Measurements from ENCODE around the gene KRTAP8-1. TPM values are rescaled to one million over a fixed set of nuclear protein-coding genes. Genes with fewer than 3 reads are reported as not detected.
A peak's percentile ranks its signal among the peaks of the same experiment; 100 is the strongest.

Gene KRTAP8-1
- total RNA-seq = not detected

DNA sequence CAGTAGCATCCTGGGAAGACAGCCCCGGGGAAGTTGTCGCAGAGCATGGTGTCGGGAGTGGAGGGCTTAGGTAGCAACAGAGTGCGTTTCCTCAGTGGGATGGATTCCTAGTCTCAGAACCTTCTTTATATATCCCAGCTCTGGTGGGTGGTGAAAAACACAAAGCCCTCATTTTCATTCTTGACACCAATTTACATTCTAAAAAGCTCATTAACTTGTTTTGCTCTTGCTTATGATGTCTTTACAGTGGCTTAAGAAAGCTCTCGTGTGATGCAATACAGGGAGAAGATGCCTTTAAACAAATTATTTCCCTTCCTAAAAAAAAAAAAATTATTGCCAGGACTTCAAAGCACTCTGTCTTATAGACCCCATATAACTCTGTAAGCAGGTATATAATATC, at the start of gene KRTAP8-1:
Gene KRTAP8-1, minus strand, starts transcription at position 101 of the 400 bp plus-strand sequence. Its CDS starts 54 bp downstream, at position 47.
- Mint-ChIP-seq H3K27ac (no peak within 1 kb of the TSS), H3K36me3 (ENCODE audit: insufficient read depth in 2 of 2) (no peaks in the 10 kb centered on the region), H3K9me3 (no peaks in the 10 kb centered on the region), H3K4me3 (no peak within 1 kb of the TSS), H3K27me3 (ENCODE audit: low read depth) (no peaks in the 10 kb centered on the region), H3K4me1 (ENCODE audit: low read depth) (no peaks in the 10 kb centered on the region)
- no peak for DNase-seq
- ATAC-seq (replicated peaks in 1 of 2) = no peak

DNA sequence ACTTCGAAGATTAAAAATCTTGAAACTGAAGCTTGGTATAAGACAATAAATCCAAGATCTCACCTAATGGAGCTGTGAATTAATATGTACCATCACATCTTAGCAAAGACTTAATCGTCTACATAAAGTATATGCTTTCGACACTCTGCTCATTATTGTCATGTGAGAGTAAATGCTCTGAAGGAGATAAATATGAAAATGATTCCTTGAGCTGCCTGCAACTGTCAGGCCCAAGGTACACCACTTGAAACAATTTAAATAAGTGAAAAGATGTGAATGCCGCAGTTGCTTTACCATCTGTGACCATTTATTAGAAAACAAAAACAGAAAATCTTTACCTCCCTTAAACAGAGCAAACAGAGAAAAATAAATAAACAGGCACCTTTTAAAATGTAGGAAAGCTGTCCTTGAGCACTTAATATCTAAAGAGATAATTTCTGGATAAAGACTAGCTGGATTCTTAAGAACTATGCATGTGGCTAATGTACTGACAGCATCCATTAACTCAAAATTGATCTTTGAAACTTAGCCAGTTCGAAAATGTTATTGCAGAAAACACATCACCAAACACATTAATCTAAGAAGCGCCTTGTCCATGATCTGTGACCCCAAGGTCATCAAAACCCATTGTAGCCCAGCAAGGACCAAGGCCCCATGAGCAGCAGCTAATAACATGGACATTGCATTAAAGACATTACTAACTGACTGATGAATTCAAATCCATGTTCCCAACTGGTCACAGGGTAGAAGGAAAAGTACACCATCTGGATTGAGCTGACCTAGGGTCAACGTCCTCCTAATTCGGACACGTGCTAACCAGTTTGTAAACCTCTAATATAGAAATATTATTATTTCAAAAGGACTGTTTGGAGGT, 34.8 kb upstream of the KRTAP8-1 start:
- Mint-ChIP-seq H3K4me3 (no peak overlapping the region), H3K27ac (no peak overlapping the region), H3K36me3 (ENCODE audit: insufficient read depth in 2 of 2) (no peaks in the 10 kb centered on the region), H3K9me3 (no peaks in the 10 kb centered on the region), H3K4me1 (ENCODE audit: low read depth) (no peaks in the 10 kb centered on the region), H3K27me3 (ENCODE audit: low read depth) (peaks cover 9% of the 10 kb centered on the region)
- DNase-seq (no peak), ATAC-seq (replicated peaks in 1 of 2) (no peak)

- Mint-ChIP-seq H3K27ac (no peak overlapping the region), H3K4me3 (no peak overlapping the region), H3K36me3 (ENCODE audit: insufficient read depth in 2 of 2) (no peaks in the 10 kb centered on the region), H3K4me1 (ENCODE audit: low read depth) (no peaks in the 10 kb centered on the region), H3K9me3 (no peaks in the 10 kb centered on the region), H3K27me3 (ENCODE audit: low read depth) (peaks cover 13% of the 10 kb centered on the region)
- no peak for DNase-seq
- no peak for ATAC-seq (replicated peaks in 1 of 2)
These were observed 29.9 kb upstream of the KRTAP8-1 start for GRCh38 chr21:30842990-30843389.

DNA sequence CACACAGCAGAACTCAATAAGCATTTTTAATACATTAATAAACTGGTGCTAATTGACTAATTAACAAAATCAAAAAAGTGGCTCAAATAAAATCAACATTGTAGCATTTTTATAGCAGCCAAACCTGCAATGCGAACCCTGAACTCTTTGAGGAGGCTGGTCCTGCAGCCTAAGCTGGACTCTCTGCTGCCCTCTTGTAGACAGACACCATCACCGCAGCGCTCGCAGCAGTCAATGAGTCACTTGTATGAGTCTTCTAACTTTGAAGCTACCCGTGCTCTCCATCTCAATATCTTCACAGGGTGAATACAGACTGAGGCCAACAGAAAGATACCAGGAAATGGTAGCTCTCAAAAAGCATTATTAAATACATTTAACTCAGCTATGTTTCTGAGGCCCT, 26.2 kb upstream of the KRTAP8-1 start:
- H3K9me3 Mint-ChIP-seq = no peaks in the 10 kb centered on the region
- DNase-seq (peak; percentile 36 to 41), ATAC-seq (replicated peaks in 1 of 2) (peak; percentile 64 to 69)
- no peak overlapping the region for H3K4me3 Mint-ChIP-seq
- H3K27me3 Mint-ChIP-seq (ENCODE audit: low read depth) = peaks cover 19% of the 10 kb centered on the region
- H3K27ac Mint-ChIP-seq = no peak overlapping the region
- H3K36me3 Mint-ChIP-seq (ENCODE audit: insufficient read depth in 2 of 2) = no peaks in the 10 kb centered on the region
- no peaks in the 10 kb centered on the region for H3K4me1 Mint-ChIP-seq (ENCODE audit: low read depth)

GRCh38 chr21:30838536-30838935, 25.5 kb upstream of the KRTAP8-1 start:
- Mint-ChIP-seq H3K27ac (no peak overlapping the region), H3K36me3 (ENCODE audit: insufficient read depth in 2 of 2) (no peaks in the 10 kb centered on the region), H3K4me3 (no peak overlapping the region), H3K4me1 (ENCODE audit: low read depth) (no peaks in the 10 kb centered on the region), H3K27me3 (ENCODE audit: low read depth) (peaks cover 19% of the 10 kb centered on the region), H3K9me3 (no peaks in the 10 kb centered on the region)
- DNase-seq = no peak
- ATAC-seq (replicated peaks in 1 of 2) = no peak

DNA sequence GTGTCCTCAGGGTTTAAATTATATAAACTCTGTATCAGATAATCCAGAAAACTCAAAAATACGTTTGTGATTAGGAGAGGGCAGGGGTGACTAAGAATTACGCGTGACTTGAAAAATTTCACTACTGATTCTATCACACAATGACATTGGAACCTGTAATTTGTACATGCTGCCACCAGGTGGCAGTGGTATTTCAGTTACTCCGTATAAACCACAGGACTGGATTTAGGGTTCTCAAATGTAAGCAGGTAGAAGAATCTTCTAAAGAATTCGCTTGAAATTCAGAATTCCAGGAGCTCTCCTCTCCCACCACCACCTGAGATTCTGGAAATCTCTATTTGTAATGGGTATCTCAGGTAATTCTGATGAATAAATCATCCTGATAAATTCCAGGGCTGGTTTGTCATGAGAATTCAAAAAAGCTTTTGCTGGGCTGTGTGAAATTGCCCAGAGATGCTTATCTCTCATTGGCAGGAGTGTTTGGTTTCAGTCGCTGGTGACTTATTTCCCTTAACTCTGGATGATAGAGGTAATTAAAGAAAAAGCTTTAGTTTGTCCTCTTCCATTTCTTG, 18.2 kb upstream of the KRTAP8-1 start:
- no peak for ATAC-seq (replicated peaks in 1 of 2)
- H3K4me3 Mint-ChIP-seq = no peak overlapping the region
- peaks cover 4% of the 10 kb centered on the region for H3K27me3 Mint-ChIP-seq (ENCODE audit: low read depth)
- H3K36me3 Mint-ChIP-seq (ENCODE audit: insufficient read depth in 2 of 2) = no peaks in the 10 kb centered on the region
- DNase-seq = peak; percentile 27 to 36
- H3K27ac Mint-ChIP-seq = no peak overlapping the region
- no peaks in the 10 kb centered on the region for H3K9me3 Mint-ChIP-seq
- no peaks in the 10 kb centered on the region for H3K4me1 Mint-ChIP-seq (ENCODE audit: low read depth)

GRCh38 chr21:30829659-30830058, 16.6 kb upstream of the KRTAP8-1 start, which contains the start of gene KRTAP7-1:
TSS of gene KRTAP7-1 (minus strand) at chr21:30829759. CDS start at chr21:30829698, 61 bp downstream.
- ATAC-seq (replicated peaks in 1 of 2) = no peak
- Mint-ChIP-seq H3K4me1 (ENCODE audit: low read depth) (no peaks in the 10 kb centered on the region), H3K27me3 (ENCODE audit: low read depth) (peaks cover 4% of the 10 kb centered on the region), H3K36me3 (ENCODE audit: insufficient read depth in 2 of 2) (no peaks in the 10 kb centered on the region), H3K4me3 (no peak within 1 kb of the TSS), H3K9me3 (no peaks in the 10 kb centered on the region), H3K27ac (no peak within 1 kb of the TSS)
- no peak for DNase-seq

- peaks cover 7% of the 10 kb centered on the region for H3K27me3 Mint-ChIP-seq (ENCODE audit: low read depth)
These were observed 6.0 kb upstream of the KRTAP8-1 start for GRCh38 chr21:30818837-30819610.

DNA sequence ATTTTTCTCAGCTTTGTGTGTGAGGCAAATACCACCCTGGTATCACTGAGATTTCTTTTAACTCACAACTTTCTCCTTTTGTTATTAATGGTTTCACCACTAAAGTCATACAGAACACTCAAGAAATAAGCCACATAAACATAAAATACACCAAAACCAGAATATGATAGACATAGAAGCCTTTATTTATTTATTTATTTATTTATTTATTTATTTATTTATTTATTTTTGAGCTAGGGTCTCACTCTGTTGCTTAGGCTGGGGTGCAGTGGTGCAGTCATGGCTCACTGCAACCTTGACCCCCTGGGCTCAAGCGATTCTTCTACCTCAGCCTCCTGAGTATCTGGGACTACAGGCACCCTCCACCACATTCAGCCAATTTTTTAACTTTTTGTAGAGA, 12.5 kb downstream of the KRTAP8-1 start:
- ATAC-seq (replicated peaks in 1 of 2) (no peak), DNase-seq (no peak)
- no peaks in the 10 kb centered on the region for H3K36me3 Mint-ChIP-seq (ENCODE audit: insufficient read depth in 2 of 2)
- no peaks in the 10 kb centered on the region for H3K27me3 Mint-ChIP-seq (ENCODE audit: low read depth)
- no peaks in the 10 kb centered on the region for H3K4me1 Mint-ChIP-seq (ENCODE audit: low read depth)
- no peak overlapping the region for H3K4me3 Mint-ChIP-seq
- H3K27ac Mint-ChIP-seq = no peak overlapping the region
- H3K9me3 Mint-ChIP-seq = no peaks in the 10 kb centered on the region

More at GRCh38 chr21:30818837-30819610, 6.0 kb upstream of the KRTAP8-1 start:
- H3K27ac Mint-ChIP-seq = no peak overlapping the region
- H3K9me3 Mint-ChIP-seq = no peaks in the 10 kb centered on the region
- DNase-seq (no peak), ATAC-seq (replicated peaks in 1 of 2) (no peak)
- no peaks in the 10 kb centered on the region for H3K36me3 Mint-ChIP-seq (ENCODE audit: insufficient read depth in 2 of 2)
- H3K4me3 Mint-ChIP-seq = no peak overlapping the region
- H3K4me1 Mint-ChIP-seq (ENCODE audit: low read depth) = no peaks in the 10 kb centered on the region

GRCh38 chr21:30793581-30794314, 19.3 kb downstream of the KRTAP8-1 start:
- no peak for ATAC-seq (replicated peaks in 1 of 2)
- H3K27me3 Mint-ChIP-seq (ENCODE audit: low read depth) = no peaks in the 10 kb centered on the region
- no peaks in the 10 kb centered on the region for H3K4me1 Mint-ChIP-seq (ENCODE audit: low read depth)
- DNase-seq = no peak
- no peak overlapping the region for H3K27ac Mint-ChIP-seq
- H3K4me3 Mint-ChIP-seq = no peak overlapping the region
- H3K36me3 Mint-ChIP-seq (ENCODE audit: insufficient read depth in 2 of 2) = no peaks in the 10 kb centered on the region
- no peaks in the 10 kb centered on the region for H3K9me3 Mint-ChIP-seq

GRCh38 chr21:30779249-30779648, 33.8 kb downstream of the KRTAP8-1 start:
- Mint-ChIP-seq H3K9me3 (no peaks in the 10 kb centered on the region), H3K36me3 (ENCODE audit: insufficient read depth in 2 of 2) (no peaks in the 10 kb centered on the region), H3K27me3 (ENCODE audit: low read depth) (peaks cover 5% of the 10 kb centered on the region), H3K4me1 (ENCODE audit: low read depth) (no peaks in the 10 kb centered on the region), H3K4me3 (no peak overlapping the region), H3K27ac (no peak overlapping the region)
- no peak for DNase-seq
- ATAC-seq (replicated peaks in 1 of 2) = no peak

DNA sequence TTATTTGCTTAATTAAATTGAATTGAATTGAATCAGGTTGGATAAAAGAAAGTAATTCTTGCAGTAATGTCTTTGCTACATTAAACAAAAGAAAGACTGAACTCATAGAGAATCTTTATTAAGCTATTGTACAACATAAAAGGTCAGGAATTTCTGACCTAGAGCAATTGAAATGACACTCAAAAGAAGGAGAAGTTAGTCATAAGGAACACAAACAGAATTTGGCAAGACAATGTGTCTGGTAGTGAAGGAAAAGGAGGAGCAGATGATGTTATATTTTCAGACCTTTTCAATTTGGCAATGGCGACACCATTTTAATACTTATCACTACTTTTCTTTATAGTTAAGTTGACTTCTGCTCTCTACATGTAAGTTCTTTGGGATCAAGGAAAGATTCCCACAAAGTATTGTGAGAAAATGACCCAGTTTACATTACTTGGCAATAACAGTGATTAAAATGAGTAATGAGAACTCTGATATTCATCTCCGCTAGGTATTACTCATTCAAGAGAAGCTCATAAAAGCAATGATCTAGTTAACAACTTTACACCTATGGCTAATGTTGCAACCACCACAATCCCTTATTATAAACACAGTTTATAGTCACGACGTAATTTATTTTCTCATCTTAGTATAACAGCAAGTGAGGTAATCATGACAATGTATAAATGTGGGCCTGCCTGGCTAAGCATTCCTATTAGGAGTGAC, 43.2 kb downstream of the KRTAP8-1 start:
- Mint-ChIP-seq H3K27ac (no peak overlapping the region), H3K9me3 (peaks cover 0 to 2% of the 10 kb centered on the region in 2 donors), H3K4me1 (ENCODE audit: low read depth) (no peaks in the 10 kb centered on the region), H3K36me3 (ENCODE audit: insufficient read depth in 2 of 2) (no peaks in the 10 kb centered on the region), H3K4me3 (no peak overlapping the region), H3K27me3 (ENCODE audit: low read depth) (no peaks in the 10 kb centered on the region)
- ATAC-seq (replicated peaks in 1 of 2) (no peak), DNase-seq (no peak)
